Measurements from ENCODE around the gene PSMD5.
A peak's percentile ranks its signal among the peaks of the same experiment; 100 is the strongest.

The PSMD5 gene

DNA sequence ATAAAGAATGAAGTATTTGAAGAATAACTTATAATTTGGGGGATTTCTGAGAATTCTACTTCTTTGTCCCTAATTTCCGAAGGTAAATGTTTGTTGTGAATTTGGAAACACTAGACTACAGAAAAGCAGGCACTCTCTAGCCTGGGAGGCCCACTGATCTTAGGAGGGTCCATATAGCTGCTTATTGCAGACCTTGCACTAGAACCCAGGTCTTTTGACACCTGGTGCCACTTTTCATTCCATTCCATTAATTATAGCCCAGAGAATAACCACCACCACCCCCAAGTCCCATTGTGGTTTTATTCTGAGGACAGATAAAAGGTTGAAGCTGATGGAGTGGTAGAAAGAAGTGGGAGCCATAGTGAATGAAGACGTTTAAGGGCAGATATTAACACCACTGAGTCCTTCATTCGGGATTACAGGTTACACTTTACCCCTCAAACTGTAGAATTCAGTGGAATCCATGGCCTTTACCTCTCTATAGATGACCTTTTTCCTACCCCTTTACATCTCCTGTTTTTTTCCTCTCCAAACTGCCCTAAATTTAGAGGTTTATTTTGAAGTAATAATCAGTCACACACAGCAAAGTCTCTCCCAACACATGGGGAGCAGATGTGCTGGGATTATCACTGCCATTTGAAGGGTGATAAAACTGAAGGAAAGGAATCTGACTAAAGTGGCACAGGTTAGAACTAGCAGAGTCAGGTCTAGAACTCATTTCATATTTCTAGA lies 12.0 kb upstream of the PSMD5 start:
- DNase-seq (ENCODE audit: low read depth) = no peak

DNA sequence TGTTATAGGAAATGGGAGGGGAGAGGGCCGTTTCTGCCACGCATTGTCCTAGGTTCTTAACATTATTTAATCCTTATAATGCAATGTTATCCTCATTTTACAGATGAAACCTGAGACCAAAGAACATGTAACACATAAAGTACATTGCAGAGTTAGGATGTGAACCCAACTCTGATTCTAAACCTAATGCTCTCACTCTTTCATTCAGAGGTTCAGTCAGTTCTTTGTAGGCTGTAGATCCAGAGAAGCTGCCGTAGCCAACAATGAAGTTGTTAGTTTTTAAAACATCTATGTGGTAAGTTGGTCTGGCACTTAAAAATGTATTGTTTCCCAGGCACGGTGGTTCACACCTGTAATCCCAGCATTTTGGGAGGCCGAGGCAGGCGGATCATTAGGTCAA lies 10.5 kb upstream of the PSMD5 start:
- DNase-seq (ENCODE audit: low read depth) = no peak

DNA sequence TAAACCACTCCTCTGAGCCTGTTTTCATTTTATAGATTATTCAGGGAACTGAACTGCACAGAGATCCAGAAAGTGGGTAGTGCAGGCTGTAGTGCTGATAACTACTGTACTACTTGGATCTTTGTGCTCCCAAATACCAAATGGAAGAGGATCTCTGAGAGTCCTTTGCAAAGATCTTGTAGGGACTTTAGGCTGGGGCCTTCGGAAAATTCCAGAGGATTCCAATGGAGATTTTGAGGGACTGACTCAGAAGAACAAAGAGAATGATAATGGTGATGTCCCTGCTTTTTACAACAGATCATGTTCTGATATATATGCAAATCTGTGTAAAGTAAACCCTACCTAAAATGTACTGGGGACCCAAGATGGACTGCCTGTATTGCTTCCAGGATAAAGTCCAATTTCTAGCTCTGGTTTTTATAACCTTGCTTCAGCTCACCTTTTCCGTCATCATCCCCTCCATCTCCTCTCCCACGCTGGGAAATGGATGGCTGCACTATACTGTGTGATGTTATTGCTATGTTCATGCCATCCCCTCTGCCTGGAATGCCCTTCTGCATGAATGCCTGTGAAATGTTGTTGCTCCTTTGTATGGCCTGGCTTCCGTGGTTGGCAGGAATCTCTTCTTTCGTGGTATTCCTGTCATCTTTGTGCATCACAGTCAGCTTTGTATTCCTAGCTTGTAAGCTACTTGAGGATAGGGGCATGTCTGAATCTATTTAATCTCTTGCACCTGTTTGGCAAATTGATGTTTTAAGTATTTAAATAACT lies 9.7 kb upstream of the PSMD5 start:
- DNase-seq (ENCODE audit: low read depth) = no peak

DNA sequence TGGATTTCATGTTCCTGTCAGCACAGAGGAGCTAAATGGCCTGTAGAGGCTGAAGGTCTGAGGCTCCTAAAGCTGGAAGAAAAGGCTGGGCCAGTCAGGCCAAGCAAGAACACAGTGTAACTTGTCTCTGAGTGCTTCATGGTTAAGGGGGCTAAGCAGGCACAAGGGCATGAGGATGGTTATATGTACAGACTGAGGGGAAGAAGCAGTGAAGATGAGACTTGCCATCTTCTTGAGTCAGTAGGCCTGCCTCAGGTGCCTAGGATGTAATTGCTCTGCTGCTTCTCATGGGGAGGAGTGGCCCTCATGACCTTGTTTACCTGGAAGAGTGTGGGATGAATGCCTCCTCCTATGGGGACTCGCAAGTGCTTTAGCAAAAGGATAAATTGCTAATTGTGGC lies 8.7 kb upstream of the PSMD5 start:
- DNase-seq (ENCODE audit: low read depth) = no peak

DNA sequence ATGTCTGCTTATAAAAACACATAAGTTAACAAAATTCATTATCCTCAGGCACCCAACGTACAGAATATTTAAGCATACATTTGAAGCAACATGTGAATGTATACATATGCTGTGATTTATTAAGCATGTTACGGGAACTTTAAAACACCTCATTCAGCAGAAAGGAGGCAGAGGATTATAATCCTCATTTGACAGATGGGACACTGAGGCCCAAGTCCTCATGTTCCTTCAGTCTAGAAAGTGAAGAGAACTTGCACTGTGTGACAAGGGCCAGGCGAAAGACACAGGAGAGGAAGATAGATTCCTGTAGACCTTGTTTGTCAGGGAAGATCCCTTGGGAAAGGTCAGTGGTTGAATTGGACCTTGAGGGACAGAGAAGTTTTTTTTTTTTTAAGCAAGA lies 7.6 kb upstream of the PSMD5 start:
- DNase-seq (ENCODE audit: low read depth) = no peak

DNA sequence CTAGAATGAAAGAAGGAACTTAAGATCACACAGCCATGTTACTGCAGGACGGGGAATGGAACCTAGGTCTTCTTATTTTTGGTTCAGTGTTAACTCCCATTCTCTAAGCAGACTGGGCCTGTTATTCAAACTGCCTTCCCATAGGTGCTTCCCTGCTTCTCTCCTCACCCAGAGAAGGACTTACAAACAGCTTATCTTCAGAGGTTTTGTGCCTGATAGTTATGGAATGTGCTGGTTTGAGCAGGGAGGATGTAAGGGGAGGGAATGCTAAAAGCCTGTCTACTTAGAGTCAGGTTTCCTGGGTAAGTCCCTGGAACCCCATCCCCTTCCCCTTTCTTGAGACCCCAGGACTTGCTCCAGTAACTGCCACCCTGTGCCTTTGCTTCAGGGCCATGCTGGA lies 4.2 kb upstream of the PSMD5 start:
- no peak for DNase-seq (ENCODE audit: low read depth)

DNA sequence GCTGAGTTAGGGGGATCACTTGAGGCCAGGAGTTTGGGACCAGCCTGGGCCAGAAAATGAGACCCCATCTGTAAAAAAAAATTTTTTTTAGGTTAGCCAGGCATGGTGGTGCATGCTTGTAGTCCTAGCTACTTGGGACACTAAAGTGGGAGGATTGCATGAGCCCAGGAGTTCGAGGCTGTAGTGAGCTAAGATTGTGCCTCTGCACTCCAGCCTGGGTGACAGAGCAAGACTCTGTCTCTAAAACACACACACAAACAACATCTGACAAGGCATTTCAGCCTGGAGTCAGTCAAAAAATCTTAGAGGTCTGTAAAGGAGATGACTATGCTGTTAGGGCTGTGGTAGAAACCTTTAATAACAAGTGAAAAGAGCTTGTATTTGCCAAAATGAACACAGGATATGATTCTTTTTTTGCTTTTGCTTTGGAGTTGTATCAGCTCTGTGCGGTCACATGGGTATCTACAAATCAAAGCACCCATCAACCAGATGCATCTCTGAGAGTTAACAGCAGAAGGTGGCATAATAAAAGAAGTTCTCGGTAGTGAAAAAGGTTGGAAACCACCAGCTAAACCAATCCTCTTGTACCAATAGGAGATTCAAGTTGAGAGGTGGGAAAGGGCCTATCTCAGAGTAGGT lies 3.6 kb upstream of the PSMD5 start:
- DNase-seq (ENCODE audit: low read depth) = no peak

DNA sequence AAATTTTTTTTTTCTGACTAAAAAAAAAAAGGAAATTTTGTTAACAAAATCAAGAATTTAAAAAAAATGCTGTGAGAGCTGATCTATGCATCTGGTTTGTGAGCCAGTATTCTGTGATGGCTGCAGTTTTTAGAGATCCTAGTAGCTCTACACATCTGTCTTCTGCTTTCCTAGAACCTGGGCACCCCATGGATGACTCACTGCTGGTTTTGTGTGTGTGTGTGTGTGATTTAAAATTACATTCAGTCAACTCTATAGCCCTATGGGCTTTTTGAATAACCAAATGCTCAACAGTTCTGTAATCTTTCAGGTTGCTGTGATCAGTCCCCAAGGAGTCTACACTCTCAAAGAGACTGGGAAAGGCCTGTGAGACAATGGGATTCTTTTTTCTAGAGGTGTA lies 2.5 kb upstream of the PSMD5 start:
- peak; percentile 37 for DNase-seq (ENCODE audit: low read depth)

DNA sequence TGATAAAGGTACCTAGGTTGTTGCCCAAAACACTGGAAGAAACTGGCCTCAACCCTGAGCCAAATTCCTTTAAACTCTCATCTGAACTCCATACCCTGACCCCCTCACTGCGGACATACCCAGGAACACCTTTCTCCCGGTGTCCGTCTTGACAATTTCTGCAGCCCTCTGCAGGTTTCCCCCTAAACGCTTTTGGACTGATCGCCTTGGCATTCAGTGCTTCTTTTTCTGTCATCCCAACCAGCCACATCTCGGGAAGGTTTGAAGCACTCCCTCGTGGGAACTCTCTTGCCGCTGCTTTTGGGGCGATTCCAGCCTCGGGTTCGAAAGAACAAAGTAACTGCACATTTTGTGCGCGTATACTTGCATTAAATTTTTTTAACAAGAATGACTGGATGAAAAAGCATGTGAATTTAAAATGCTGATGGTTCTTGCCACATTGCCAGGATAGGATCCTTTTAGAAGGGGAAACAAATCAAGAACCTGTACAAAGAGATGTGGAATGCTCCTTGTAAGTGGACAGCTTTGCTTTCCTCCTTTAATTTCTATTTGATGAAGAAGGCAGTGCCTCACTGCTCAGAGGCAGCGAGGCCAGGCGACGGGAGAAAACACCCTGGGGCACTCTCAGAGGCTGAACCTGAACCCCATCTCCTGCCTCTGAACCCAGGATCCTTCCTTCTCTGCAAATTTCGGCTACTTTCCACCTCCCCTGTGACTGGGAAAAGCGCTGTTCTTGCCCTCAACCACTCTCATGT lies 615 bp downstream of the PSMD5 start:
- DNase-seq (ENCODE audit: low read depth) = peak; percentile 47

DNA sequence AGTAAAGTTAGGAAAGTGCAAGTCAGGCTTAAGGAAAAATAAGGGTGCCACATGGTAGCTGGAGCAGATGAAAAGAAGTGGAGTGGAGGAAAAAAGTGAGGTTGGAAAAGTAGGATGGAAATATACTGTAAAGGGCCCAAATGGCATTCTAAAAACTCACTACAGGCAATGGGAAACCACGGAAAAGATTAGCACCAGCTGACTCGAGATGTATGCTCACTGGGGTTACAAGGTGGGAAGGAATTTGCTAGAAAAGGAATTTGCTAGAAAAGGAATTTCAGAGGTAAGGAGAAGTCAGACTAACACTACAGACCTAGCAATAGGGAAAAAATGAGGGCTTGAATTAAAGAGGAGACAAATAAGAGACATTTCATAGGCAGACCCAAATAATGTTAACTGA lies 3.6 kb downstream of the PSMD5 start:
- peak; percentile 19 for DNase-seq (ENCODE audit: low read depth)

DNA sequence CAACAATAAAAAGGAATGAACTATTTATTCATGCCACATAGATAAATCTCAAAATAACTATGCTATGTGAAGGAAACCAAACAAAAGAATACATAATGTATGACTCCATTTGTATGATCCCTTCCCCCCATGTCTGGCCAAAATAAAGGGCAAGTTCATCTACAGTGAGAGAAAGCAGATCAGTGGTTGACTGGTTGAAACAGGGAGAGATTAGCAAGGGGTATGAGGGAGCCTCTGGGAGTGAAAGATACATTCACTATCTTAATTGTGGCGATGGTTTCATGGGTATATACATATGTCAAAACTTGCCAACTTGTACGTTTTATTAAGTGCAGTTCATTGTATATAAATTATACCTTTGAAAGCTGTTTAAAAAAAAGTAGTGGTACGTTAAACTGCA lies 4.8 kb downstream of the PSMD5 start:
- DNase-seq (ENCODE audit: low read depth) = no peak

DNA sequence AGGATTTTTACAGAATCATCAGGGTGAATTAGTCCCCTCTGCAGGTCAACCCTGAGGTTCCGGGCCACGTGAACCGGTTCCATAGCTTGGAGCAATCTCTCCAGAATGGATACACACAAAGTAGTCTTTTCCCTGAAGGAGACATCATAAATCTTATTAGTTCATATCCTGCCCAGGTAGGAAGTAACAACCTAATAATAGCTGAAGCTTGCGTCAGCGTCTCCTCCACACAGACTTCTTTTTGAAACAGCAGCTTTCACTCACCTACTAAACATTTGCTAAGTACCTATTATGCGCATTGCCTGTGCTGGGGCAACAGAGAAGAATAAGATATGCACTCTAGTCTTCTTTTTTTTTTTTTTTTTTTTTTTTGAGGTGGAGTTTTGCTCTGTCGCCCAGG lies 9.4 kb downstream of the PSMD5 start:
- no peak for DNase-seq (ENCODE audit: low read depth)

DNA sequence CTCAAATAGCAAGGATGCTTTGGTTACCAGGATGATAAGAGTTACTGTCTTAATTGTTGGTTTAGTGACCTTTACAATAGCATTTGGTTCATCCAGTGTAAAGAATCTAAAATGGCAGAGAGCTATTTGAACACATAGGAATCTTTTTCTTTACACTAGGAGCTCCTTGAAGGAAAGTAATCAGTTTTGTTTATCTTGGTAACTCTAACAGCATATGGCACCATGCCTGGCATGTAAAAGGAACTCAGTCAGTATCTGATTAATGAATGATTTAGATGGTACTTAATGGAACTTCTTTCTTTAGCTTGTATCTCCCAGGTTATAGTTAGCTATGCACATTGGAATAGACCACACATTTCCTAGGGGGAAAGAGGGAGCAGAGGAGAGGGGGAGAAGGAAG lies 9.9 kb downstream of the PSMD5 start:
- no peak for DNase-seq (ENCODE audit: low read depth)

DNA sequence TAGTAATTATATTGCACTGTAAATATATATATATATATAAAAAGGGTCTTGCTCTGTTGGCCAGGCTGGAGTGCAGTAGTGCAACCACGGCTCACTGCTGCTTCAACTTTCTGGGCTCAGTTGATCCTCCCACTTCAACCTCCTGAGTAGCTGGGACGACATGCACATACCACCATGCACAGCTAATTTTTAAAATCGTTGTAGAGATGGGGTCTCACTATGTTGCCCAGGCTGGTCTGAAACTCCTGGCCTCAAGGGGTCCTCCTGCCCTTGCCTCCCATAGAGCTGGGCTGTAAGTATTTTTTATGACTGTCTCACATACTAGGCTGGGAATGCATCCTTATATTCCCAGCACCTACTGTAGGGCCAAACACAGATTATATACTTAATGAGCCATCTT lies 11.9 kb downstream of the PSMD5 start:
- no peak for DNase-seq (ENCODE audit: low read depth)

DNA sequence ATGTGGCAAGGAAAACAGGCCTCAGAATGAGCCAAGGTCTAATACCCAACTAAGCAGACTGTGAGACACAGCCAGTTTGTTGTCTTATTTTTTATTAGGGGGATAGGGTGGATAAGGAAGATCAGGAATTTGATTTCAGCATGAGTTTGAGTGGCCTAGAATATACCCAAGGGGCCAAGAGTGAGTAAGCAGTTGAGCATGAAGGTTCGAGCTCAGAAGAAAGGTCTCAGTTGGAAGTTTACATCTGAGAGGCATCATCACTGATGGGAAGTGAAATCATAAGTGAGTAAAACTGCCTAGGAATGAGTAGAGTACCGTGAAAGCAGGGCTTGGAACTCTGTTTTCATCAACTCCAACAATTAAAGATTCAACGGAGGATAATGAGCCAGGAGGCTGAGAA lies 12.6 kb downstream of the PSMD5 start:
- peak; percentile 54 for DNase-seq (ENCODE audit: low read depth)

DNA sequence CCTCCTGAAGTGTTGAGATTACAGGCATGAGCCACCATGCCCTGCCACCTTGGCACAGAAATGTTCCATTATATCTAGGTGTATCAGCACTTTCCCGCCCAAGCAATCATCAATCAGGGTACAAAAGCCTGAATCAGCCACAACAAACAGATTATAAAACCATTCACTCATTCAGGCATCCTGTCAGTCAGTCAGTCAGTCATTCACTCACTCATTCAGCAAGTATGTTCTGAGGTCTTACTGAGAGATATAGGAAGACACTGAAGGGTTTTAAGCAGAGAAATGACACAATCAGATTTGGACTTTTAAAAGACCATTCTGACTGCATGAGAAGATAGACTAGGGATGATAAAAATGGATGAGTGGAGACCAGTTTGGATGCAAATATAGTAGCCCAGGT lies 13.1 kb downstream of the PSMD5 start:
- no peak for DNase-seq (ENCODE audit: low read depth)

DNA sequence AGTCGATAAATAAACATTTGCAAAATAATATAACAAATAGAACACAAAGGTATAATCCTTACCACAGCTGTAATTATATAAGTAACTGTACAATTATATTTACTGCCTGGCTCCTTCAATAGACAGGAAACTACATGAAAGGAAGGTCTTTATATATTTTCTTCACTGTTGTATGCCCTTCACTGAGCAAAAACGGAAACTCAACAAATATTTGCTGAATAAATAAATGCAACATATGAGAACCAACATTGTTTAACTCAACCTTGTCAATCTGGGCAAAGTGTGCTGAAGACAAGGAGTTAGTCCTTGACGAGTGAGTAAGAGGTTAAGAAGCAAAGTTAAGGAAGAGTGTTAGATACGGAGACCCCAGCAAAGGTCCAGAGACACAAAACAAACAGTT lies 22.6 kb downstream of the PSMD5 start:
- no peak for DNase-seq (ENCODE audit: low read depth)

DNA sequence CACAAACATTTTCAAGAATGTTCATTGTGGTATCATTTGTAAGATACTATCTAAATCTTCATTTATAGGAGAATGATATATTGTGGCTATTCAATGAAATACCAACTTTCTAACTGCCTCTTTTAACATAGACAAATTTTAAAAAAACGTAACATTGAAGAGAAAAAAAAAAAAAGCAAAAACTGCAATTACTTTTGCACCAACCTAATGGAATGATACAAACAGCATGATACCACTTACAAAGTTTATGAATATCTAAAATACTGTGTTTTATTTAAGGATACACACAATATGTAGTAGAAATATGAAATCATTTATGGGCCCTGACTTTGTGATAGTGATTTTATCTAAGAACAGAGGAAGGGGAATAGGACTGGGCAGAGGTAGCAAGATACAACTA lies 24.1 kb downstream of the PSMD5 start:
- no peak for DNase-seq (ENCODE audit: low read depth)

DNA sequence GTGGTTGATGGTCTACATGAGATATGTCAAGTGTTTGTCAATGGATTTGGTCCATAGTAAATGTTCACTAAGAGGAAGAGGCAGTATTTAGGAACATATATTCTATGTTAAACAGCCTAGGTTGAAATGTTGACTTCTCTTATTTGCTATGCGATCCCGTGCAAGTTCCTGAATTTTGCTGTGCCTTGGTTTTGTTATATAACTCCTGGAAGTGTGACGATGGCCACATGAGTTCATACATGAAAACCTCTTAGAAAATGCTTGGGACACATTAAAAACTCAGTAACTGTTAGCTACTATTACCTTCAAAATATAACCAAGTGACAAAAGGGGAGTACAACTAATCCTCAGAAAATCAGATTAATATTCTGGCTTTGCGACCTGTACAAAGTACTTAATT lies 27.6 kb downstream of the PSMD5 start:
- no peak for DNase-seq (ENCODE audit: low read depth)

DNA sequence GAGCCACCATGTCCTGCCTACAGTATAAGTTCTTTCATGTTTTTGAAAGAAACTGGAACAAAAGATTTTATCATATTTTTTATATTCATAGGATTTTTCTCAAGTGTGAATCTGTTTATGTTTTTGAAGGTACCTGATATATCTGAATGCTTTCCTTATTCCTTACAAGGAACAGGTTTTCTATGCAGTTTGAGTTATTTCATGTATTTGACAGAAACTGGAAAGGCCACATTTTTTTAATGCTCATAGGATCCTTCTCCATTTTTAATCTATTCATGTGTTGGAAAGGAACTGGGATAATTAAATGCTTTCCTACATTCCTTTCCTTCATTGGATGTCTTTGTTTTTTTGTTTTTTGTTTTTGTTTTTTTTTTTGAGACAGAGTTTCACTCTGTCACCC lies 33.8 kb downstream of the PSMD5 start:
- no peak for DNase-seq (ENCODE audit: low read depth)

DNA sequence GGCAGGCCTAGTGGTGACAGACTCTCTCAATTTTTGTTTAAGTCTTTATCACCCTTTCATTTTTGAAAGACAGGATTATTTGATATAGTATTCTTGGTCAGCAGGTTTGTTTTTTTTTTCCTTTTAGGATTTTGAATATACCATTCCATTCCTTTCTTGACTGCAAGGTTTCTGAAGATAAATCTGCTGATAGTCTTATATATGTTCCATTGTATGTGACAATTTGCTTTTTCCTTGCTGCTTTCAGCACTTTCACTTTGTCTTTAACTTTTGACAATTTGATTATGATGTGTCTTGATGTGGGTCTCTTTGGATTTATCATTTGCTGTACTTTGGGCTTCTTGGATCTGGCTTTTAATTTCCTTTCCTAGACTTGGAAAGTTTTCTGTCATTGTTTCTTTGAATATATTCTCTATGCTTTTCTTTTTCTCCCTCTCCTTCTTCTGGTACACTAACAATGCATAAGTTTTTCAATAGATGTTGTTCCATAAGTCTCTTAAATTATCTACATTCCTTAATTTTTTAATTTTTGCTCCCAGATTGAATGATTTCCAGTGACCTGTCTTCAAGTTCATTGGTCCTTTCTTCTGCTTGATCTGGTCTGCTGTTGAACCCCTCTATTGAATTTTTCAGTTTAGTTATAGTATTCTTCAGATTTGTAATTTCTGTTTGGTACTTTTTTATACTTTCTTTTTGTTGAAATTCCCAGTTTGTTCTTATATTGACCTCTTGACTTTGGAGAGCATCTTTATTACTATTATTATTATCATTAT lies 34.9 kb downstream of the PSMD5 start:
- no peak for DNase-seq (ENCODE audit: low read depth)
